Measurements from ENCODE around the gene DNAH6.

The DNAH6 gene

DNA sequence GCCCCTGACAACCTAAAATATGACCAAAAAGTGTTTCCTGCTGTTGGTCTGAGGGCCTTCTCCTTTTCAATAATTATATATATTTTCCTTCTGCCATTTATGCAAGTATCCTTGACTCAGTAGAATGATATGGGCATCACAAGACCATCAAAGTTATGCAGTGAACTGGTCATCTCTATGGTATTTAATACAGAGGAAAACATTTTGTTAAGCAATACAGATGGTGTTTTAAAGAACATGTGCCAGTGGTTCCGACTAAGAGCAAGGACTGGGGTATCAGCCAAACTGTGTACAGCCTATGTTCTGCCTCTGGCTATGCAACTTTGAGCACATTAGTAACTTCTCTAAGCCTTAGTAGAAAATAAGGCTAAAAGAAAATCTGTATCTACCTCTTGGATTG lies 185.6 kb downstream of the DNAH6 start:
- no peak for DNase-seq

DNA sequence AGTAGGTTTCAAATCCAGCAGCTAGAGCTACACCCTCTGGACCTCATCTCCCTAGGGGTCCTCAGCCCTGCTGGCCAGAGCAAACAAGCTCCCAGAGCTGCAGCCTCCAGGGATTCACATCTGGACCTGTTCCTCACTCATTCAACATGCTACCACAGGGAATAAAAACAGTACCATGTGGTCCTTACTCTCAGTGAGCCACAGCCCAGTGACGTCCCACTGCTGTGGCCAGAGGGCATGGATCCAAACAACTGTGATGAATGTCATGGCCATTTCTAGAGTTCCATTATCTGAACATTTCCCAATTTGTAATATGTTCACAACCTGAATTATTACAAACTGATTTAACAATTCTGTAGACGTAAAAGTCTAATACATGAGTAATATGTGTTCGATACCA lies 186.6 kb downstream of the DNAH6 start:
- DNase-seq: no peak

DNA sequence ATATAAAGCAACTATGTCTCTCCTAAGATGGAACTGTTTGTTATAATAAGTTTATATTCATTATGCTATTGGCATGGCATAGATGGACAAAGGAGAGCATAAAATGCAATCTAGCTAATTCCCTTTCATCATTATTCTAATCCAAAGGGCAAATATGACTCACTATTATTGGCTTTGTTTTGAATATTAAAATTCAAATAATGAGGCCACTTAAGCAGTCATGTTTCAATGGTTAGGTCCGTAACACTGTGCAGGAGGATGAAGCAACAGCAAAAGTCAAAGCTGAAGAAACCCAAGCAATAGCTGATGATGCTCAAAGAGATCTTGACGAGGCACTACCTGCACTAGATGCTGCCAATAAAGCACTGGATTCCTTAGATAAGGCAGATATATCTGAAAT lies 187.5 kb downstream of the DNAH6 start:
- DNase-seq: no peak

DNA sequence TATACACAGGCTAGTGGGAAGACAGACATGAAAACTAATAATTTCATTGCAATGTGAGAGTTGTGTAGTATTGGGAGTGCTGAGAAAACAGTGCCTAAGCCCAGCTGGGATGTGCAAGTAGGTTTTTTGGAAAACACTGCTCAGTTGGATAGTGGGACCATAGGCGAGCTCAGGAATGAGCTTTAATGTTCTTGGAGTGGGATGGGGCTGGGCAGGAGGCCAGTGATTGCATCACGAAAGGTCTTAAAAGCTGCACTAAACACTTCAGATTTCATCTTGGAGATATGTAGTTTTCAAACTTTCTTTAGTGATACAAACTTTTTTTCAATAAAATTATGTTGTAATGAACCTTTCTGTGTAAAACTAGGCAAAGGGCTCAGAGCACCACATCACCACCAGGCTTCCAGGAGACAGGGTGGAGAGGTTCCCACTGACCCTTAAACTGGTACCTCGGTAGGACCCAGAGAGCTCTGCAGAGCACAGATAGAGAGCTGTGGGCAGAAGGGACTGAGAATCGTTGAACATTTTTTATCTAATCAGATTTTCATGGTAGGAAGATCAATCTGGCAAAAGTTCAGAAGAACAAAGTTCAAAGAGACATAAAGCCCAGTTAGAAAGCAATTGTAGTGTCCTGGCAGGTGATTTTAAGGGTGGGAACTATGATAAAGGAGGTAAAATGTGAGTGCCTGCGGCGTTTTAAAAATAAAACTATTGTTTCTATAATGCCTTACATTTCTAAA lies 188.4 kb downstream of the DNAH6 start:
- no peak for DNase-seq

DNA sequence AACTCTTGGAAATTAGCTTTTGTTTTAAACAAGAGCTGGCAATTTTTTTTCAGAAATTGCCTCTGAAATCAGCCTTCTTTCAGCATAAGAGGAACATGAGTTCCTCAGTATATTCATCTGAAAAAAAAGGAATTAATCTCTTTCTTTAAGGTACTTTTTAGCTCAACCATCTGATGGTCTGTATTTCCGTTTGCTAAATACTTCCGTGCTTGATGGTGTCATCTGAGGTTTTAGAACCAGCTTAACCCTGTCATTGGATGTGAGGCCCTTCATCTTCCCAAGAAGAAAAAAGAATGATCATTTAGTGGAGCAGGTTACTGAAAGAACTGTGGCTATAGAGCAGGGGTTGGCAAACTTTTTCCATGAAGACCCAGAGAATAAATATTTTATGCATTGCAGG lies 189.6 kb downstream of the DNAH6 start:
- no peak for DNase-seq

DNA sequence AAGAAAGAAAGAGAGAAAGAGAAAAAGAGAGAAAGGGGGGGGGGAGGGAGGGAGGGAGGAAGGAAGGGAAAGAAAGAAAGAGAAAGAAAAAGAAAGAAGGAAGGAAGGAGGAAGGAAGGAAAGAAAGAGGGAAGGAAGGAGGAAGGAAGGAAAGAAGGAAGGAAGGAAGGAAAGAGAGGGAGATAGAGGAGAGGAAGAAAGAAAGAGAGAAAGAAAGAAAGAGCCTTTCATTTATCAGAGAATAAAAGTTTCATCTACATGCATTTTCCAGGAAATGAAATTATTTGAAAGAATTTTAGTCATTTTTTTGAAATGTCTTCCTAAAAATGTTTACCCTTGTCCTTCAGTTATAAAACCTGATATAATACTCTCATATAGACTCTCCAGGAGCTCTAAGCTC lies 192.1 kb downstream of the DNAH6 start:
- DNase-seq: no peak

DNA sequence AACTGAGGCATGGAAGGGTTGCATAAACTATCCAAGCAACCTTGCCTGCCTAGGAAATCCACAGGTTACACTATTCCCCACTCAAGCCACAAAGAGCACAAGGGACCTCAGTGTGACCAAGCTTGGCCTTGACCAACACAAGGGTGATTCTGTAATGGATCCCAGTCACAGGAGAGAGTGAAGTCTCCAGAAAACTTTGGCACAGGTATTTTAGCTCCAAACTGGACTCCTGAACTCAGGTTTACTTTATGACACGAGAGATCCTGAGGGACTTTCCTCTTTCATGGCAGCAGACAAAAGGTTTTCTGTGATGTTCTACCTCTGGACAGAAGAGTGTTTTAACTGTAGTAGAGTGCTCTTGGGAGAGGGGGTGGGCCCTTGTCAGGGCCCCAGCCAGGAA lies 195.4 kb downstream of the DNAH6 start:
- no peak for DNase-seq

DNA sequence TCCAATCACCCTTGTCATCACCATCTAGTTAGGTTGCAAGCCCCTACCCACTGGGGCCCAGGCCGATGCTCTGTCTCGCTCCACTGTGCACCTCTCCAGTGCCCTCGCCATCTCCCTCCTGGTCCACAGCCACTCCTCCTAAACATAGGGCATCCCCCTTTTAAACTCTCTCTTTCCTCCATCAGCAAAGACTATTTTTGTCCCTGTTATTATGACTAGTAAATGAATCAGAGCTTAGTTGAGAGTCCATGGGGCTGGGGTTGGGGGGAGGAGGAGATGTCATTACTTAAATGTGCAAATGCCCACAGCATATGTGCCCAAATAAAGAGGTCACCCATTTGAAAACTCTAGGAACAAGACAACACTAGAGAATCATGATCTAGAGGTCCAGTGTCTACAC lies 197.1 kb downstream of the DNAH6 start:
- DNase-seq: no peak

DNA sequence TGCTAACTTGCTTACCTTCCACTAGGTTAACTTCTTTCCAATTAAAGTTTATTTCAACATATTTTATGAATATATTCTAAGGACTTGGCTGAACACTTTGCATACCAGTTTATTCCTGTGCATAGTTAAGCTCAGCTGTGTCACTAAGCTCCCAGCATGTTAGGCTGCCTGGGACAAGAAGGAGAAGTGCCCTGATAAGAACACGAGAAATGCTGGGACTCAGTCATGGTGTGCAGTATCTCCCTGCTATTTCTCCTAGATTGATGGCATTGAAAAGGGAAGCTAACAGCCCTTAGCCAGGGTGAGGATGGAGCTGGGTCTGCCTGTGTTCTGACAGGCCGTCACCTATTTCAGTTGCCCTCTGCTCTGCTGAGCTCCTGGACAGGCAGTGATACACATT lies 200.3 kb downstream of the DNAH6 start:
- DNase-seq: no peak

DNA sequence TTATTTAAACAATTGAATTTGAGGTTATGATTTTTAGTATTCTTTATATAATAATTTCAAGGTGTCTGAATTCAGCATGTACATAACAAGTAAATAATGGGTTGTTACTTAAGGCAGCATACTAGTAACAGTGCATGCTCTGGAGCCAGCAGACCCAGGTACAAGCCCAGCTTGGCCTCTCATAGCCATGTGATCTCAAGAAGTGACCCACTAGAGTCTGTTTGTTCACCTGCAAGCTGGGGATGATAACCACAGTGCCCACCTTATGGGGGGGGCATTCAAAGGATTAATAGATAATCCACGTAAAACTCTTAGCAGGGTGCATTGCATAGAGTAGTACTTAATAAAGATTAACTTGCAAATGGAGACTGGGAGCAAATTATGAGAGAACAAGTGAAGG lies 201.0 kb downstream of the DNAH6 start:
- DNase-seq: no peak

DNA sequence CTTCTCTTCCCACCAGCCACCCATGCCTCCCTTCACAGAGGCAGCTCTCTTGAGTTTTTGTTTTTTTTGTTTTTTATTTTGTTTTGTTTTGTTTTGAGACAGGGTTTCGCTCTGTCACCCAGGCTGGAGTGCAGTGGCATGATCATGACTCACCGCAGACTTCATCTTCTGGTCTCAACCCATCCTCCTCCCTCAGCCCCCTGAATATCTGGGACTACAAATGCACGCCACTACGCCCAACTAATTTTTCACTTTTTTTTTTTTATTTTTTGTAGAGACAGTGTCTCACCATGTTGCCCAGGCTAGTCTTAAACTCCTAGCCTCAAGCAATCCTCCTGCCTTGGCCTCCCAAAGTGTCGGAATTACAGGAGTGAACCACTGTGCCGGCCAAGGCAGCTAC lies 203.1 kb downstream of the DNAH6 start:
- DNase-seq: no peak

DNA sequence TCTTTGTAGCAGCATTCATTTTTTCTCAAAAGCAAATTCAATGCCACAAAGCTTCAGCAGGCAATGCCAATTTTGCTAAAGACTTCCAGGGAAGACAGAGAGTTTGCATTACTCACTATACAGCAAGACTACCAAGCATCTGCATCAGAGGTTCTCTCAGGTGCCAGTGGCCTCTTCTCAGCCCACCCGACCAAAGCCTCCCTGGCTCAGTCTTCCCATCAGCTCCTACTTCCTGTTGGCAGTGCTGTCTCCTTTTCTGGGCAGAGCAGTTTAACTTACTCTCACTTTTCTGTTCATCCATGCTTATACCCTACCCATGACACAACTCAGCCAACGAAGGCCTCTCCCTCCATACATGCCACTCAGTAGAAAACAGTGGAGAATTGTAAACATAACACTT lies 207.5 kb downstream of the DNAH6 start:
- no peak for DNase-seq

DNA sequence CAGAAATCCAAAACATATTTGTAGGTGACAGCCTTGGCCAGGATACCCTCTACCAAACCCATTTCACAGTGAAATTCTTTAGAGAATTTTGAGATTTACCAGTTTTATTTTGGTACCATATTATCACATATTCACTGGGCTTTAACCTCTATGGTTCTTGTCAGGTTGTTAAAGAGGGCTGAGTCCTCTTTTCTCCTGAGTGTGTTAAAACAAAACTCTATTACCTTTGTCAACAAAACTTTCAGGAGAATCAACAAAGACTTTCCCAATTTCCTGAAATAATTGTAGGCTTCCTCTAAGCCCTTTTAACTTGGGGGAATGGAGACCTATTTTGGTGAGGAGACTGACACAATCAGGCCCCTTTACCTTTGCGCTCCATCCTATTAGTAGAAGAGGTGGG lies 209.4 kb downstream of the DNAH6 start:
- no peak for DNase-seq

DNA sequence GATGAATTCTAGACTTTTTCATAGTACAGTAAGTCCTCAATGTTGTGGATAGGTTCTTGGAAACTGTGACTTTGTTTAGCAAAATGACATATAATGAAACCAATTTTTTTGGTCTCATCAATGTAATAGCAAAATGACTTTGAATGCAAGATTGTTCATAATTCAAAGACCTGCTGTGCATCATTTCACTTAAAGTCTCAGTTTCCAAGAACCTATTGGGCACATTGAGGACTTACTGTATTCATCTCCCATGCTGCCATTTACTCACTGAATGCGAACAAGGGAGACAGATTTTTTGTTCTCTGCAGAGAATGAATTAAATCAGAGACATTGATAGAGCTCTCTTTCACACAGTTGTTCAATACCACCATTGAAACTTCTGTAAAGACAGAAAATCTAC lies 211.0 kb downstream of the DNAH6 start:
- DNase-seq: no peak

DNA sequence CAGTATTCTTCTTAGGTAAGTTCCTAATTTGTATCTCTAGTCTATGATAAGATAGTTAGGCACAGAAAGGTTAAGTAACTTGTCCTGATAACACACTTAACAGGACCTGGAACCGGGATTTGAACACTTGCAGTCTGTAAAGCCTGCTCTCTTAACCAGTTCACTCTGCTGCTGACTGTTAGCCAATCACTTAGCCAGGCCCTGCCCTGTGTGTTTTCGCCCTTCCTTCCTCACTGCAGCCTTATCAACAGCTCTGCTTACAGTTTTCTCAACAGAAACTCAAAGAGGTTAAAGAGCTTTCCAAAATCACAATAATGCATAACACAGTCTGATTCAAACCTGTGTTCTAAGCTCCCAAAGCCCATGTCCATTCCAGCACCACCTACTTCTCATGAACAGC lies 212.9 kb downstream of the DNAH6 start:
- DNase-seq: no peak

DNA sequence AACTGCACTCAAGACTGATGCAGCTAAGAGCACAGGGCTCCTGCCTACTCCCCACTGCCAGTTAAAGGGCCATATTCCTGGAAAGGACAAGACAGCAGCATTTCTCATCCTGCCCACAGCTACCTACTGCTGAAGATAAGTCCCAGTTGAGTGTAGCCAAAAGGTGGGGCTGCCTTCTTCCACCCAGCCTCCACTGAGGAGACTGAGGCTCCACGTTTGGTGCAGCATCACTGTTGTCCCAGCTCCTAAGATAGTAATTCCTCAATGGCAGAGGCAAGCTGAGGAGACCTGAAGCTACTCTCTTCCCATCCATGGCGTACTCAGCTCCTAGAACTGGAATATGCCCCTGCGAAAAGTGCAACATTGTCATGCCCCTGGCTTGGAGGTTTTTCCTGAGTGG lies 214.9 kb downstream of the DNAH6 start:
- DNase-seq: no peak

DNA sequence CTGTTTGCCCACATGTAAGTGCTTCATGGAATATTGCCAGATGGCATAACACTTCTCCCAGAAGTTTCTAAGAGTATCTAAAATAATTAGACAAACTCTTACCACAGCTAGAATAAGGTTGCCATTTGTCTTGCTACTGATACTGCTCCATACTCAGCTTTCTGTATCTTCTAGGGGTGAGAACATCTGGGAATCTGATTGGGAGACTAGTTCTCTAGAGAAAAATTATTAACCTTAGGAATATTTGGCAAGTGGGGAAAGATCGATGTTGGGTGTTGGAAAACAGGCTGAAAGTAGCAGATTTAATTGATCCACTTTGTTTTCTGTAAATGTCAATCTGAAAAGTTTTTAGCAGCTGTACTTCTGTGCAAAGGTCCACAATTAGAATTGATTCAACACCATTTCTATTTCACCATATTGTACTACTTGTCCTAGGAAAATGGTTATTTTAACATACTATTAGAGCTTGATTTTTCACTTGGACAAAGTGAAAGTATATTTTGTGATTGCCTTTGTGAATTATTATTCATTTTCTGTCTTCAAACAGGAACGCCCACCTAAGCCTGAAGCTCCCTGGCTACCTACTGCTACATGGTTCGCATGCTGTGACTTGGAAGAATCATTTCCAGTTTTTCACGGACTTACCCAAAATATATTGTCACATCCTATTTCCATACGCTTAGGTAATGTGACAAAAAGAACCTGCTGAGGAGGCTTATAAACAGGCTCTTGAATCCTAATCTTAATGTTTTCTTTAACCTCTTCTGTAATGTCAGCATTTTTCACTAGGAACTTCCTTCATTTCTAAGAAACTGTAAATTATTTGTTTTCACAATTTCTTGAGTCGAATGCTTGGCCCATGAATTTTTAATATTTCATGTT lies 216.8 kb downstream of the DNAH6 start:
- no peak for DNase-seq

DNA sequence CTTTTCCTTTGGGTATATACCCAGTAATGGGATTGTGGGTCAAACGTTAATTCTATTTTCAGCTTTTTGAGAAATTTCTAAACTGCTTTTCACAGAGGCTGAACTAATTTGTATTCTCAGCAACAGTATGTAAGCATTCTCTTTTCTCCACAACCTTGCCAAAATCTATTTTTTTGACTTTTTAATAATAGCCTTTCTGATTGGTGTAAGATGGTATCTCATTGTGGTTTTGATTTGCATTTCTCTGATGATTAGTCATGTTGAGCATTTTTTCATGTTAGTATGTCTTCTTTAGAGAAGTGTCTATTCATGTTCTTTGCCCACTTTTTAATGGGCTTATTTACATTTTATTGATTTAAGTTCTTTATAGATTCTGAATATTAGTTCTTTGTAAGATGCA lies 219.1 kb downstream of the DNAH6 start:
- no peak for DNase-seq

DNA sequence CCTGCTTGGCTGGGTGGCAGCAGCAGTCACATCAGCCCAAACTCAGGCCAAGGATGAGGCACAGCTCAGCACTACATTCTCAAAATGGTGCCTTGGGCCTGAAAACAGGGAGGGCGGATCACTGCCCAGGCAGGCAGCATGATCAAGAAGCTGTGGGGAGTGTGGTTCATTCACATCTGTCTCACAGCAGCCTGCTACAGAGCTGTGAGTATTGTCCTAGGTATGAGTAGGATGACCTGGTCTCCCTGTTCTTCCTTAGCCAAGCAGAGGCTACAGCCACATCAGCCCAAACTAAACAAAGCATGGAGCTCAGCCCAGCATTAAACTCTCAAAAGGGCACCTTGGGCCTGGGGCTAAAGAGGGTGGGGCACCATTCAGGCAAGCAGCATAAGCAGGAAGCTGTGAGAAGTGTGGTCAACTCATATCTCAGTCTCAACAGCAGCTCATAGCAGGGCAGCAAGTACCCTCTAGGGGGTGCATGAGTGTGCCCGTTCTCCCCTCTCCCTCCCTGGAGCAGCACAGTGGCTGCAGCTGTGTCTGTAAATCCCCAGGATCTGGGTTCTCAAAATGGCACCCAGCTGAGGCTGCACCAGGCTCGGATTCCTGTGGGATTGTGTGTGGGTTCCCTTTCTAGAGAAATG lies 225.0 kb downstream of the DNAH6 start:
- no peak for DNase-seq

DNA sequence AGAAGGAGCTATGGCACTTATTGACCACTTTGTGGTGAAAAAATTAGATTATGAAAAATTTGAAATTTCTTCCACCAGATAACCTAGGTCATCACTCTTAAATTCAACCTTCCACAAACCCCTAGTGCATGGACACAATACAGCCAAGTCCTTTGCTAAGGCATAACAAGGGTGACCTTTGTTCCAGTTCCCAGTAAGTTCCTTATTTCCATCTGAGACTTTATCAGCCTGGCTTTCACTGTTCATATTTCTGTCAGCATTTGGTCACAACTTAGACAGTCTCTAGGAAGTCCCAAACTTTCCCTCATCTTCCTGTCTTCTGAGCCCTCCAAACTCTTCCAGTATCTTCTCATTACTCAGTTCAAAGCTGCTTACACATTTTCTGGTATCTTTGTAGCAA lies 232.0 kb downstream of the DNAH6 start:
- no peak for DNase-seq

DNA sequence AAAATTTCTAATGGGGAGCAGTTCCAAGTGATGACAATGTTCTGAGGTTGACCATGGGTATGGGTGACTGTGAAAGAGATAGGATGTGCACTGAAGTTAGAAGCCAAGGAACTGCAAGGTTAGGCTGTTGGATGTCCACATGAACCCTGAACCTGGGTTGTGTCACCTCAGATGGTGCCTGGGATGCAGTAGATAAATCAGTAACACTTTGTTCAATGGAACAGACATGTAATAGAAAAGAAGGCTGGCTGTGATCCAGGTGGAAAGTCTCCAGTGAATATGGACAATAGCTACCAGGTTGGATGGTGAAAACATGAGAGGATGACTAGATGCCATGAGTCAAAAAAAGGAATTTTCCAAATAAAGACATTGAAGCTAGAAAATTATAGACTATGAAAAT lies 233.1 kb downstream of the DNAH6 start:
- no peak for DNase-seq

DNA sequence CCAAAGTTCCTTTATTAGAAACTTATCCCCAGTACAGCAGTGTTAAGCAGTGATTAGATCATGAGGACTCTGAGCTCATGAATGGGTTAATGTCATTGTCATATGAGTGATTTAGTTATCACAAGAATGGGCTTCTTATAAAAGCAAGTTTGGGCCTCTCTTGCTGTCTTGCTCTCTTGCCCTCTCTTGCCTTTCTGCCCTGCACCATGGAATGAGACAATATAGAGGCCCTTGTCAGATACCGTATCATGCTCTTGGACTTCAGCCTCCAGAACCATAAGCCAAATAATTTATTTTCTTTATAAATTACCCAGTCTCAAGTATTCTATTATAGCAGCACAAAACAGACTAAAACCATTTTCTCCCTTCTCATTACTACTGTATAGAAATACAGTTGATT lies 238.8 kb downstream of the DNAH6 start:
- no peak for DNase-seq

DNA sequence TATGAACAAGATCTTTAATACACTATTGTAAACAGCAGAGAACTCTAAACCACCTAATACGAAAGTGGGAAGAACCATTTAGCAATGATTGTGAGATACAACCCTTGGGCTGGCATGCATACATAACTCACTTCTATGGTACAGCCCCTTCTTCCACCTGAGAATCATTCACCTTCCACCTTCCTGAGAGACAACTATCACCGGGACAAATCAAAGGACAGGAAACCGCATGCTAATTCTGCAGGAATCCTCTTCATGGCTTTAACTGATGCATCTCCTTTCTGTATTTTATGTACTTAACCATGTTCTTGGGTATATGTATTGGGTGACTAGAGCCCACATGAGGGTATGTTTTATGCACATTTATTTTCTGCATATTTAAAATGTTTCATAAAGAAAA lies 241.3 kb downstream of the DNAH6 start:
- DNase-seq: no peak

DNA sequence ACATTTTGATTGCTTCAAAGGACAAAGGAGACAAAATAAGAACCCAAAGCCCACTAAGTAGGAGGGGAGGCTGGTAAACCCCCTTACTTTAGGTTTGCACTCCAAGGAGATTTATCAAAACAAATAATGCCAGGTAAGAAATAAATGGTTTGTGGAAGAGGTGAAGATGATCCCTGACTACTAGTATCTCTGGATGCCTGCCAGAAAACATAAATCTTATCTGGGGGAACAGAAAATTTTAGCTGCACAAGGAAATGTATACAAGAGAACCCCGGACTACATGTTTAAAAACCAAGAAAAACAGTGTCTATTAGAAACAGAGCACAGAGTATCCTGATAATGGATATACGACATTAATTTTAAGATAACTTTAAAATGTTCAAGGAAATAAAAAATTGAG lies 250.5 kb downstream of the DNAH6 start:
- no peak for DNase-seq
